ENCODE measurements around the gene PRDX5.

PRDX5 gene

DNA sequence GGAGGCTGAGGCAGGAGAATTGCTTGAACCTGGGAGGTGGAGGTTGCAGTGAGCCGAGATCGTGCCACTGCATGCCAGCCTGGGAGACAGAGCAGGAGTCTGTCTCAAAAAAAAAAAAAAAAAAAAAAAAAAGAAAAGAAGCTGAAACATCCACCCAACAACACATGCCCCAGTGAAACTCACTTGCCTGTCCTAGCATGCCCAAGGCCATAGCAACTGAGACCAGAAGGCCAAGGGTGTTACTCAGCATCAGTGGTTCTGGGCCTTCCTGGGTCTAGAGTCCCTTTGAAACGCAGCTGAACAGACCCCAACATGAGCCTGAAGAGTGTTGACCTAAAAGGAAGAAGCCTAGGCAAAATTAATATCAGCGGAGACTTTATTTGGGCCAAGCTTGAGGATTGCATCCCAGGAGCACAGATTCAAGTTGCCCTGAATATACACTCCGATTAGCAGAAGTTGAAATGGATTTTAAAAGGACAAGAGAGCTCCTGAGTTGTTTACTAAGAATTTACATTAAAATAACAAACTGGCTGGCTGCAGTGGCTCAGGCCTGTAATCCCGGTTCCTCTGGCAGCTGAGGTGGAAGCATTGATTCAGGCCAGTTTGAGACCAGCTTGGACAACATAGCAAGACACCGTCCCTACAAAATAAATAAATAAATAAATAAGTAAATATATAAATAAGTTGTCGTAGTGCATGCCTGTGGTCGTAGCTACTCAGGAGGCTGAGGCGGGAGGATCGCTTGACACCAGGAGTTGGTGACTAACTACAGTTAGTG lies 7.0 kb downstream of the PRDX5 start:
- DNase-seq (ENCODE audit: low read depth), result no peak

DNA sequence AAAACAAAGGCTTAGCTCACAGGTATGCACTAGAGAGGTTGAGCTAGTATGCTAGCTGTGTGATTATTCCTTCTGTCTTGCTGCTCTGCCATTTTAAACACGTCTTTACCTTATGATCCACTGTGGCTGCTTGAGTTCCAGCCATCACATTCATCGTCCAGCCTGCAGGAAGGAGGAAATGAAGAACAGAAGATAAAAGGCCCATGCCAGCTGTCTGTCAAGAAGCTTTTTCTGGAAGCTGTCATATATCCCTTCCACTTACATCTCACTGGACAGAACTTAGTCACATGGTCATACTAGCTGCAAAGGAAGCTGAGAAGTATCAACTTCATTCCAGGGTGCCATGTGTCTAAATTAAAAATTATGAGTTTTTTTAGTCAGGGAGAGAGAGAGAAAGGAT lies 9.5 kb downstream of the PRDX5 start:
- no peak for DNase-seq (ENCODE audit: low read depth)

DNA sequence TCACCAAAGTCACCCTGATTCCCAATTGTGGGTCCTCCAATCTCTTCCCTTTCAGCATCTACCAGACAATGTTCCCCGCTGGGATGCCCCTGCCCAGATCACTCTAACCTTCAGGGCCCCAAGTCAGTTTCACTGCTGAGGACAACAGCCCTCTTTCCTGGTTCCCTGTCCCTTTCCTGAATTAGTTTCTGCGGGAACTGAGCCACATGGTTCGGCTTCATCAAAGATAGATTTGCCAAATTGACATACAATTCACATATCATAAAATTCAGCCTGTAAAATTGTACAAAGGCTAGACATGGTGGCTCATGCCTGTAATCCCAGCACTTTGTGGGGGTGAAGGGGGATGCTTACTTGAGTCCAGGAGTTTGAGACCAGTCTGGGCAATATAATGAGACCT lies 10.1 kb downstream of the PRDX5 start:
- DNase-seq (ENCODE audit: low read depth), result no peak

DNA sequence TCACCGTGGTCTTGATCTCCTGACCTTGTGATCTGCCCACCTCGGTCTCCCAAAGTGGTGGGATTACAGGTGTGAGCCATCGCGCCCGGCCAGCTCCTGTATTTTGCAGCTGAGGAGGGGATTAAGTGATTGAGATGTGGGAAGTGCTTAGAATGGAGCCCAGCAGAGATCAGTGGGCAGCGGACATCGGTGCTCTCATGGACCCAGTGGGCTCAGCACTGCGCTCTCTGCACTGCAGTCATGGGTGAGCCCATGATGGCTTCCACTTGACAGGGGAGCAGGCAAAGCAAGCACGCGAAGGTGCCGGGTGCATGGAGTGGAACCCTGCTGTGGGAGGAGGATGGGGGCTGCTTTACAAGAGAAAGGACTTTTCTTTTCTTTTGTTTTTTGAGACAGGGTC lies 13.0 kb downstream of the PRDX5 start:
- DNase-seq (ENCODE audit: low read depth), result no peak

GRCh38 chr11:64331569-64332371 lies 13.8 kb downstream of the PRDX5 start:
- DNase-seq (ENCODE audit: low read depth), result peak; percentile 92

- DNase-seq (ENCODE audit: low read depth), result no peak
Observed at GRCh38 chr11:64333556-64333955, 15.6 kb downstream of the PRDX5 start.

DNA sequence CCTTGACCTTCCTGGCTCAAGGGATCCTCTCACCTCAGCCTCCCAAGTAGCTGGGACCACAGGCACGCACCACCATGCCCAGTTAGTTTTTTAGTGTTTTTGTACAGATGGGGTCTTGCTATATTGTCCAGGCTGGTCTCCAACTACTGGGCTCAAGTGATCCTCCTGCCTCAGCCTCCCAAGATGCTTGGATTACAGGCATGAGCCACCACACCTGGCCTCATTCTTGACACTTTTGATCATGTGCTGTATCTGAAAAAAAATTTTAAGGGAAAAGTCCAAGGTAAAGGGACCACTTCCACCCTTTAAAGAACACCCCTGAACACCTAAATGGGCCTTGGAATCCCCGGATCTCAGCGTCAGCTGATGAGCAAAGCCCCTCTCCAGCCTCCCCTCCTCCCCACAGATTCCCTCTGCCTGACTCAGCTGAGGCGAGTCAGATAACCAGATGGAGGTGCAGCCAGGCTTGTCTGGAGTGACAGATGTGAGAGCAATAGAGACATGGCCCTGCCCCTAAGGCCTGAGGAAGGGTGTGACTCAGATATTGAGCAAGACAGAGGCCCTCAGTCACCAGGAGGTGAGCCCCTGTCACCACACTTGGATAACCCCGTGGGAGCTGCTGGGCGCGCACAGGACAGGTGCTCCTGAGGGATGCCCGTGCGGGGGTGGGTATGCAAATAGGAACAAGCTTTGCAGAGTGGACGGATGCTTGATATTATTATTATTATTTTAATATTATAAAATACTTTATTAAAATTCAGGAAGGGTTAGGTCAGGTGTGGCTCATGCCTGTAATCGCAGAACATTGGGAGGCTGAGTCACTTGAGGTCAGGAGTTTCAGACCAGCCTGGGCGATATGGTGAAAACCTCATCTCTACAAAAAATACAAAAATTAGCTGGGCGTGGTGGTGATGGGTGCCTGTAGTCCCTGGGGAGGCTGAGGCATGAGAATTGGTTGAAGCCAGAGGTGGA lies 17.1 kb downstream of the PRDX5 start:
- DNase-seq (ENCODE audit: low read depth), result peak; percentile 94

GRCh38 chr11:64337538-64338249 lies 19.8 kb downstream of the PRDX5 start:
- DNase-seq (ENCODE audit: low read depth), result no peak

GRCh38 chr11:64338716-64339115 lies 20.8 kb downstream of the PRDX5 start:
- no peak for DNase-seq (ENCODE audit: low read depth)

GRCh38 chr11:64339286-64339685 lies 21.4 kb downstream of the PRDX5 start:
- DNase-seq (ENCODE audit: low read depth), result no peak

- no peak for DNase-seq (ENCODE audit: low read depth)
Observed at GRCh38 chr11:64339754-64340408, 22.0 kb downstream of the PRDX5 start, which contains the start of gene CCDC88B. CCDC88B (plus strand) TSS chr11:64340204; CDS start chr11:64340267, 63 bp downstream.

- DNase-seq (ENCODE audit: low read depth), result no peak
Observed at GRCh38 chr11:64340671-64341335, 22.9 kb downstream of the PRDX5 start.

GRCh38 chr11:64341429-64341828 lies 23.5 kb downstream of the PRDX5 start:
- no peak for DNase-seq (ENCODE audit: low read depth)

- peak; percentile 63 for DNase-seq (ENCODE audit: low read depth)
Observed at GRCh38 chr11:64341851-64342791, 24.2 kb downstream of the PRDX5 start.

GRCh38 chr11:64342869-64343745 lies 25.2 kb downstream of the PRDX5 start:
- no peak for DNase-seq (ENCODE audit: low read depth)

DNA sequence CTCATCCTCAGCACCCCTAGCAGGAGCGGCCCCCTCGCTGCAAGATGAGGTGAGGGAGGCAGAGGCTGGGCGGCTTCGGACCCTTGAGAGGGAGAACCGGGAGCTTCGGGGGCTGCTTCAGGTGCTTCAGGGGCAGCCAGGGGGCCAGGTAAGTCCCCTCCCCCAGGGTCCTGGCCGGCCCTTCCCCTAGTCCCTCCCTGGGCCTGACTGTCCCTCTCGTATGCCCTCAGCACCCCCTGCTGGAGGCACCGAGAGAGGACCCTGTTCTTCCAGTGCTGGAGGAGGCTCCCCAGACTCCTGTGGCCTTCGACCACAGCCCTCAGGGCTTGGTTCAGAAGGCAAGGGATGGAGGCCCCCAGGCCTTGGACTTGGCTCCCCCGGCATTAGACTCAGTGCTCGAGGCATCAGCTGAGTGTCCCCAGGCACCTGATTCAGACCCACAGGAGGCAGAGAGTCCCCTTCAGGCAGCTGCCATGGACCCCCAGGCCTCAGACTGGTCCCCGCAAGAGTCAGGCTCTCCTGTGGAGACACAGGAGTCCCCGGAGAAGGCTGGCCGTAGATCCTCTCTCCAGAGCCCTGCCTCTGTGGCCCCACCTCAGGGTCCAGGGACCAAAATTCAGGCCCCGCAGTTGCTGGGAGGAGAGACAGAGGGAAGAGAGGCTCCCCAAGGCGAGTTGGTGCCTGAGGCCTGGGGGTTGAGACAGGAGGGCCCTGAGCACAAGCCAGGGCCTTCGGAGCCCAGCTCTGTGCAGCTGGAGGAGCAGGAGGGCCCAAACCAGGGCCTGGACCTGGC lies 26.0 kb downstream of the PRDX5 start:
- no peak for DNase-seq (ENCODE audit: low read depth)

DNA sequence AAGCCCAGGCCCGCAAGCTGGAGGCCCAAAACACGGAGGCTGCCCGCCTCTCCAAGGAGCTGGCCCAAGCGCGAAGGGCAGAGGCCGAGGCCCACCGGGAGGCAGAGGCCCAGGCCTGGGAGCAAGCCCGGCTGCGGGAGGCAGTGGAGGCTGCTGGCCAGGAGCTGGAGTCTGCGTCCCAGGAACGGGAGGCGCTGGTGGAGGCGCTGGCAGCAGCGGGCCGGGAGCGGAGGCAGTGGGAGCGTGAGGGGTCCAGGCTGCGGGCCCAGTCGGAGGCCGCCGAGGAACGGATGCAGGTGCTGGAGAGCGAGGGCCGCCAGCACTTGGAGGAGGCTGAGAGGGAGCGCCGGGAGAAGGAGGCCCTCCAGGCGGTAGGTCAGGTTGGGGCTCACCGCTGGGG lies 26.9 kb downstream of the PRDX5 start:
- DNase-seq (ENCODE audit: low read depth), result no peak
